ENCODE results near the gene JCAD. TPM values are rescaled to one million over a fixed set of nuclear protein-coding genes. Genes with fewer than 3 reads are reported as not detected.

JCAD gene
- total and polyA plus RNA-seq, 4 donors: 35.2 to 169 (median 50.0) TPM

- no peak overlapping the region for H3K27ac ChIP-seq (ENCODE audit: low read depth, low read length)
- H3K4me3 ChIP-seq (ENCODE audit: low read depth, low read length): no peak overlapping the region
Observed at GRCh38 chr10:30074933-30075332, 15.5 kb upstream of the JCAD start.

GRCh38 chr10:30074090-30074489 is 14.7 kb upstream of the JCAD start:
- H3K27me3 ChIP-seq (ENCODE audit: control insufficient read depth, insufficient read depth, low read length): no peaks in the 10 kb centered on the region
- no peak overlapping the region for H3K4me3 ChIP-seq (ENCODE audit: low read depth, low read length)
- no peak overlapping the region for H3K27ac ChIP-seq (ENCODE audit: low read depth, low read length)
- no peak for DNase-seq (ENCODE audit: low read depth in 4 of 6, low spot score in 6 of 6)
- 89% methylated on average over 1 of the region's 2 CpGs for WGBS (ENCODE audit: insufficient coverage)
- no peaks in the 10 kb centered on the region for H3K36me3 ChIP-seq (ENCODE audit: control insufficient read depth, insufficient read depth, low read length)
- no peaks in the 10 kb centered on the region for H3K9me3 ChIP-seq (ENCODE audit: control insufficient read depth, insufficient read depth, low read length)
- no peaks in the 10 kb centered on the region for H3K4me1 ChIP-seq (ENCODE audit: control insufficient read depth, insufficient read depth, low read length)

More at GRCh38 chr10:30074933-30075332, 15.5 kb upstream of the JCAD start:
- Histone ChIP-seq H3K4me1 (ENCODE audit: control insufficient read depth, insufficient read depth, low read length) (no peaks in the 10 kb centered on the region), H3K27me3 (ENCODE audit: control insufficient read depth, insufficient read depth, low read length) (no peaks in the 10 kb centered on the region), H3K9me3 (ENCODE audit: control insufficient read depth, insufficient read depth, low read length) (no peaks in the 10 kb centered on the region), H3K36me3 (ENCODE audit: control insufficient read depth, insufficient read depth, low read length) (no peaks in the 10 kb centered on the region)
- no peak for DNase-seq (ENCODE audit: low read depth in 4 of 6, low spot score in 6 of 6)

- no peaks in the 10 kb centered on the region for H3K4me1 ChIP-seq (ENCODE audit: control insufficient read depth, insufficient read depth, low read length)
- 100% methylated on average over 3 of the region's 4 CpGs for WGBS (ENCODE audit: insufficient coverage)
- no peak for DNase-seq (ENCODE audit: low read depth in 4 of 6, low spot score in 6 of 6)
- no peaks in the 10 kb centered on the region for H3K36me3 ChIP-seq (ENCODE audit: control insufficient read depth, insufficient read depth, low read length)
- H3K9me3 ChIP-seq (ENCODE audit: control insufficient read depth, insufficient read depth, low read length): no peaks in the 10 kb centered on the region
- no peaks in the 10 kb centered on the region for H3K27me3 ChIP-seq (ENCODE audit: control insufficient read depth, insufficient read depth, low read length)
- H3K27ac ChIP-seq (ENCODE audit: low read depth, low read length): no peak overlapping the region
- no peak overlapping the region for H3K4me3 ChIP-seq (ENCODE audit: low read depth, low read length)
Observed at GRCh38 chr10:30073767-30074060, 14.3 kb upstream of the JCAD start.

GRCh38 chr10:30073045-30073766 is 13.8 kb upstream of the JCAD start:
- DNase-seq (ENCODE audit: low read depth in 4 of 6, low spot score in 6 of 6): no peak

GRCh38 chr10:30072068-30072467 is 12.7 kb upstream of the JCAD start:
- Histone ChIP-seq H3K27ac (ENCODE audit: low read depth, low read length) (no peak overlapping the region), H3K4me1 (ENCODE audit: control insufficient read depth, insufficient read depth, low read length) (no peaks in the 10 kb centered on the region), H3K27me3 (ENCODE audit: control insufficient read depth, insufficient read depth, low read length) (no peaks in the 10 kb centered on the region), H3K36me3 (ENCODE audit: control insufficient read depth, insufficient read depth, low read length) (no peaks in the 10 kb centered on the region), H3K9me3 (ENCODE audit: control insufficient read depth, insufficient read depth, low read length) (no peaks in the 10 kb centered on the region), H3K4me3 (ENCODE audit: low read depth, low read length) (no peak overlapping the region)
- DNase-seq (ENCODE audit: low read depth in 4 of 6, low spot score in 6 of 6): no peak

More at GRCh38 chr10:30073045-30073766, 13.8 kb upstream of the JCAD start:
- H3K9me3 ChIP-seq (ENCODE audit: control insufficient read depth, insufficient read depth, low read length): no peaks in the 10 kb centered on the region
- 89% methylated on average over 3 of the region's 6 CpGs for WGBS (ENCODE audit: insufficient coverage)
- H3K4me3 ChIP-seq (ENCODE audit: low read depth, low read length): no peak overlapping the region
- no peaks in the 10 kb centered on the region for H3K36me3 ChIP-seq (ENCODE audit: control insufficient read depth, insufficient read depth, low read length)
- no peak overlapping the region for H3K27ac ChIP-seq (ENCODE audit: low read depth, low read length)
- H3K27me3 ChIP-seq (ENCODE audit: control insufficient read depth, insufficient read depth, low read length): no peaks in the 10 kb centered on the region
- no peaks in the 10 kb centered on the region for H3K4me1 ChIP-seq (ENCODE audit: control insufficient read depth, insufficient read depth, low read length)

- H3K4me1 ChIP-seq (ENCODE audit: control insufficient read depth, insufficient read depth, low read length): no peaks in the 10 kb centered on the region
- WGBS (ENCODE audit: insufficient coverage): 41% methylated on average over 5 of the region's 11 CpGs
- DNase-seq (ENCODE audit: low read depth in 4 of 6, low spot score in 6 of 6): no peak
- H3K9me3 ChIP-seq (ENCODE audit: control insufficient read depth, insufficient read depth, low read length): no peaks in the 10 kb centered on the region
- no peaks in the 10 kb centered on the region for H3K36me3 ChIP-seq (ENCODE audit: control insufficient read depth, insufficient read depth, low read length)
- no peak overlapping the region for H3K4me3 ChIP-seq (ENCODE audit: low read depth, low read length)
- no peak overlapping the region for H3K27ac ChIP-seq (ENCODE audit: low read depth, low read length)
- no peaks in the 10 kb centered on the region for H3K27me3 ChIP-seq (ENCODE audit: control insufficient read depth, insufficient read depth, low read length)
Observed at GRCh38 chr10:30070001-30070685, 10.8 kb upstream of the JCAD start.

GRCh38 chr10:30068492-30069223 is 9.3 kb upstream of the JCAD start:
- 100% methylated on average over 2 of the region's 4 CpGs for WGBS (ENCODE audit: insufficient coverage)

GRCh38 chr10:30063099-30063498 is 3.7 kb upstream of the JCAD start:
- H3K27ac ChIP-seq (ENCODE audit: low read depth, low read length): no peak overlapping the region
- no peaks in the 10 kb centered on the region for H3K36me3 ChIP-seq (ENCODE audit: control insufficient read depth, insufficient read depth, low read length)
- 100% methylated on average over 1 of the region's 3 CpGs for WGBS (ENCODE audit: insufficient coverage)
- H3K4me1 ChIP-seq (ENCODE audit: control insufficient read depth, insufficient read depth, low read length): peaks cover 6% of the 10 kb centered on the region
- no peak for DNase-seq (ENCODE audit: low read depth in 4 of 6, low spot score in 6 of 6)
- H3K27me3 ChIP-seq (ENCODE audit: control insufficient read depth, insufficient read depth, low read length): no peaks in the 10 kb centered on the region
- no peaks in the 10 kb centered on the region for H3K9me3 ChIP-seq (ENCODE audit: control insufficient read depth, insufficient read depth, low read length)
- no peak overlapping the region for H3K4me3 ChIP-seq (ENCODE audit: low read depth, low read length)

More at GRCh38 chr10:30068492-30069223, 9.3 kb upstream of the JCAD start:
- Histone ChIP-seq H3K4me3 (ENCODE audit: low read depth, low read length) (no peak overlapping the region), H3K4me1 (ENCODE audit: control insufficient read depth, insufficient read depth, low read length) (no peaks in the 10 kb centered on the region), H3K9me3 (ENCODE audit: control insufficient read depth, insufficient read depth, low read length) (no peaks in the 10 kb centered on the region), H3K36me3 (ENCODE audit: control insufficient read depth, insufficient read depth, low read length) (no peaks in the 10 kb centered on the region), H3K27ac (ENCODE audit: low read depth, low read length) (no peak overlapping the region), H3K27me3 (ENCODE audit: control insufficient read depth, insufficient read depth, low read length) (no peaks in the 10 kb centered on the region)
- no peak for DNase-seq (ENCODE audit: low read depth in 4 of 6, low spot score in 6 of 6)

- no peaks in the 10 kb centered on the region for H3K27me3 ChIP-seq (ENCODE audit: control insufficient read depth, insufficient read depth, low read length)
- peaks cover 7% of the 10 kb centered on the region for H3K4me1 ChIP-seq (ENCODE audit: control insufficient read depth, insufficient read depth, low read length)
- no peak for DNase-seq (ENCODE audit: low read depth in 4 of 6, low spot score in 6 of 6)
- H3K27ac ChIP-seq (ENCODE audit: low read depth, low read length): no peak overlapping the region
- 67% methylated on average over 1 of the region's 8 CpGs for WGBS (ENCODE audit: insufficient coverage)
- no peak overlapping the region for H3K4me3 ChIP-seq (ENCODE audit: low read depth, low read length)
- no peaks in the 10 kb centered on the region for H3K36me3 ChIP-seq (ENCODE audit: control insufficient read depth, insufficient read depth, low read length)
- H3K9me3 ChIP-seq (ENCODE audit: control insufficient read depth, insufficient read depth, low read length): no peaks in the 10 kb centered on the region
Observed at GRCh38 chr10:30062582-30062981, 3.2 kb upstream of the JCAD start.
